Measurements from ENCODE around the gene CTF1. TPM values are rescaled to one million over a fixed set of nuclear protein-coding genes. Genes with fewer than 3 reads are reported as not detected.

CTF1 gene
- total RNA-seq, 1 experiment from 2014 or later: 1.4 TPM

- ChIA-PET POLR2A (interaction anchor here (0.6 to 0.7 kb wide), 2 partner anchors 48 to 370 kb away, joined by 3 read pairs; no protein-coding TSS in a partner anchor), CTCF (no interaction called here)
- TSS peak; percentile 35 for BruUV-seq (replicated peaks)
Observed at GRCh38 chr16:30892670-30893416, 3.6 kb upstream of the CTF1 start.

More at GRCh38 chr16:30892670-30893416, 3.6 kb upstream of the CTF1 start:
- peak overlapping the region; percentile 90 for H3K9ac ChIP-seq (ENCODE audit: low read length)
- DNase-seq (ENCODE audit: low read depth, low spot score) (no peak), ATAC-seq (no peak)
- intact Hi-C loops (cut with micrococcal nuclease): no loop called here
- no peaks in the 10 kb centered on the region for H4K20me1 ChIP-seq (ENCODE audit: insufficient read depth)
- peaks cover 15% of the 10 kb centered on the region for H3K79me2 ChIP-seq (ENCODE audit: insufficient read depth, low read length)
- no peaks in the 10 kb centered on the region for H3K9me2 ChIP-seq (ENCODE audit: insufficient read depth)
- peak overlapping the region; percentile 98 for H3K27ac ChIP-seq (ENCODE audit: low read depth, low read length)
- H3K9me3 ChIP-seq (ENCODE audit: control insufficient read depth in 1 of 2, insufficient read depth in 1 of 2, low read depth in 1 of 2, low read length in 2 of 2): no peaks in the 10 kb centered on the region
- TF ChIP-seq ZNF274 (IDR thresholded peaks at IDR 0.05; ENCODE audit: low read depth, low read length): no peak
- no peak for TF ChIP-seq SRF (IDR thresholded peaks at IDR 0.05; ENCODE audit: low read depth)
- no peak for TF ChIP-seq POLR2AphosphoS5 (IDR thresholded peaks at IDR 0.05; ENCODE audit: low read depth, low read length)
- no peak for TF ChIP-seq REST (IDR thresholded peaks at IDR 0.05; ENCODE audit: low read depth)
- TF ChIP-seq EZH2 (IDR thresholded peaks at IDR 0.05): no peak
- TF ChIP-seq ZBTB33 (IDR thresholded peaks at IDR 0.05; ENCODE audit: extremely low read depth, insufficient replicate concordance, low read length): no peak
- no peak for TF ChIP-seq CEBPB (IDR thresholded peaks at IDR 0.05; ENCODE audit: low read depth)
- no peak for TF ChIP-seq ELF1 (IDR thresholded peaks at IDR 0.05; ENCODE audit: borderline replicate concordance, low read depth)
- no peak for TF ChIP-seq RAD21 (IDR thresholded peaks at IDR 0.05; ENCODE audit: low read depth)
- no peak for TF ChIP-seq YY1 (IDR thresholded peaks at IDR 0.05; ENCODE audit: extremely low read depth, insufficient replicate concordance, low read depth, low read length)
- TF ChIP-seq SIN3A (IDR thresholded peaks at IDR 0.05; ENCODE audit: low read depth): no peak
- TF ChIP-seq SP1 (IDR thresholded peaks at IDR 0.05; ENCODE audit: low read depth): no peak
- H2AFZ ChIP-seq (ENCODE audit: low read depth, low read length, poor library complexity, severe bottlenecking): no peak overlapping the region
- peak overlapping the region; percentile 91 to 93 for H3K4me3 ChIP-seq (replicated peaks in 1 of 2; ENCODE audit: low read depth in 1 of 2, low read length in 2 of 2)
- no peaks in the 10 kb centered on the region for H3K27me3 ChIP-seq (ENCODE audit: insufficient read depth, low read length)
- H3K4me1 ChIP-seq (ENCODE audit: control insufficient read depth in 1 of 2, insufficient read depth in 2 of 2, low read length in 2 of 2): peaks cover 25 to 48% of the 10 kb centered on the region in 2 experiments
- RAD21 ChIA-PET (ENCODE audit: low non-redundant PET in 1 of 2, low total read pairs in 2 of 2, uncharacterized antibody in 2 of 2, unreplicated experiment in 2 of 2): no interaction called here
- H3K36me3 ChIP-seq (ENCODE audit: control insufficient read depth in 1 of 2, insufficient read depth in 2 of 2, low read length in 2 of 2): peaks cover 13 to 15% of the 10 kb centered on the region in 2 experiments; a peak in 3 of 4 replicates
- H3K4me2 ChIP-seq (ENCODE audit: low read length): peak overlapping the region; percentile 97

All from HCT116 (cell line).